SK-N-SH treated with all-trans-retinoic acid at 6 μM for 48 hours (cell line): Measurements from ENCODE around the gene ANKRD65.

Source experiments
- ATAC-seq: fragments of 200-7000 bp; cut with Tn5 transposase; 3 replicates; pipeline ENCODE4 v1.9.1; 2020; ENCODE audit warnings: mild to moderate bottlenecking, moderate library complexity
- ARNTL ChIP-seq: fragments of 450-650 bp; formaldehyde crosslinking; IDR thresholded peaks from 2 replicates; pipeline ENCODE4 v1.5.0; 2020; ENCODE audit warnings: low read depth, mild to moderate bottlenecking, moderate library complexity, borderline replicate concordance
- BACH2 ChIP-seq: fragments of 250-450 bp; sonication (Bioruptor Pico); IDR thresholded peaks from 2 replicates; pipeline ENCODE4 v1.9.0; 2021; ENCODE audit warnings: mild to moderate bottlenecking, borderline replicate concordance
- CREB5 ChIP-seq: fragments of 250-450 bp; sonication (Bioruptor Pico); IDR thresholded peaks from 2 replicates; pipeline ENCODE4 v1.5.1; 2020; ENCODE audit warnings: low read depth, mild to moderate bottlenecking, moderate library complexity
- CSRNP3 ChIP-seq: fragments of 250-450 bp; sonication (Bioruptor Pico); IDR thresholded peaks from 2 replicates; pipeline ENCODE4 v1.5.1; 2021; ENCODE audit warnings: mild to moderate bottlenecking, moderate library complexity
- ESRRG ChIP-seq: fragments of 250-450 bp; sonication (Bioruptor Pico); IDR thresholded peaks from 2 replicates; pipeline ENCODE4 v1.6.1; 2021; ENCODE audit warnings: mild to moderate bottlenecking
- GLIS3 ChIP-seq: fragments of 250-450 bp; sonication (Bioruptor Pico); IDR thresholded peaks from 2 replicates; pipeline ENCODE4 v1.5.0; 2020; ENCODE audit warnings: mild to moderate bottlenecking, moderate library complexity
- ISL1 ChIP-seq: fragments of 250-450 bp; sonication (Bioruptor Pico); IDR thresholded peaks from 2 replicates; pipeline ENCODE4 v2.1.2; 2022; ENCODE audit warnings: mild to moderate bottlenecking, moderate library complexity
- OSR1 ChIP-seq: fragments of 250-450 bp; sonication (Bioruptor Pico); IDR thresholded peaks from 2 replicates; pipeline ENCODE4 v1.8.0; 2022; ENCODE audit warnings: moderate library complexity, mild to moderate bottlenecking, inconsistent platforms
- PATZ1 ChIP-seq: fragments of 250-450 bp; sonication (Bioruptor Pico); IDR thresholded peaks from 2 replicates; pipeline ENCODE4 v1.8.0; 2020; ENCODE audit warnings: mild to moderate bottlenecking, moderate library complexity, borderline replicate concordance
- POU6F1 ChIP-seq: fragments of 250-450 bp; sonication (Bioruptor Pico); IDR thresholded peaks from 2 replicates; pipeline ENCODE4 v1.8.0; 2021; ENCODE audit warnings: low read depth, mild to moderate bottlenecking, moderate library complexity, borderline replicate concordance
- PPARA ChIP-seq: fragments of 250-450 bp; sonication (Bioruptor Pico); IDR thresholded peaks from 2 replicates; pipeline ENCODE4 v1.5.0; 2020; ENCODE audit warnings: mild to moderate bottlenecking, borderline replicate concordance
- RARB ChIP-seq: fragments of 250-450 bp; sonication (Bioruptor Pico); IDR thresholded peaks from 2 replicates; pipeline ENCODE4 v1.8.0; 2021; ENCODE audit warnings: mild to moderate bottlenecking, moderate library complexity
- SNAI2 ChIP-seq: fragments of 250-450 bp; sonication (Bioruptor Pico); IDR thresholded peaks from 2 replicates; pipeline ENCODE4 v1.5.0; 2020; ENCODE audit warnings: mild to moderate bottlenecking, moderate library complexity
- TCF4 ChIP-seq: fragments of 250-450 bp; sonication (Bioruptor Pico); IDR thresholded peaks from 2 replicates; pipeline ENCODE4 v1.8.0; 2021; ENCODE audit warnings: mild to moderate bottlenecking, moderate library complexity, borderline replicate concordance
- TOX ChIP-seq: fragments of 250-450 bp; sonication (Bioruptor Pico); IDR thresholded peaks from 2 replicates; pipeline ENCODE4 v1.8.0; 2021; ENCODE audit warnings: mild to moderate bottlenecking, moderate library complexity, borderline replicate concordance
- TSHZ2 ChIP-seq: fragments of 250-450 bp; sonication (Bioruptor Pico); IDR thresholded peaks from 2 replicates; pipeline ENCODE4 v1.5.0; 2020; ENCODE audit warnings: mild to moderate bottlenecking, moderate library complexity
- ZFP3 ChIP-seq: fragments of 250-450 bp; sonication (Bioruptor Pico); IDR thresholded peaks from 2 replicates; pipeline ENCODE4 v1.5.0; 2020; ENCODE audit warnings: mild to moderate bottlenecking, moderate library complexity
- ZFP30 ChIP-seq: fragments of 450-650 bp; formaldehyde crosslinking; IDR thresholded peaks from 2 replicates; pipeline ENCODE4 v1.5.0; 2022; ENCODE audit warnings: mild to moderate bottlenecking, moderate library complexity
- ZNF565 ChIP-seq: fragments of 450-650 bp; formaldehyde crosslinking; conservative IDR thresholded peaks from 2 replicates; pipeline ENCODE4 v1.5.0; 2020; ENCODE audit warnings: low read depth, mild to moderate bottlenecking, moderate library complexity
- ZNF70 ChIP-seq: fragments of 450-650 bp; formaldehyde crosslinking; IDR thresholded peaks from 2 replicates; pipeline ENCODE4 v1.5.0; 2020; ENCODE audit warnings: mild to moderate bottlenecking, moderate library complexity
- ZNF8 ChIP-seq: fragments of 450-650 bp; formaldehyde crosslinking; IDR thresholded peaks from 2 replicates; pipeline ENCODE4 v1.5.0; 2020; ENCODE audit warnings: mild to moderate bottlenecking, moderate library complexity

The ANKRD65 gene

GRCh38 chr1:1427106-1427819 is 6.2 kb upstream of the ANKRD65 start (continued):
- TF ChIP-seq CREB5: no peak
- TF ChIP-seq OSR1 (CRISPR knock-in tag): no peak
- no peak for TF ChIP-seq ZNF70 (CRISPR knock-in tag)
- no peak for TF ChIP-seq BACH2 (CRISPR knock-in tag)
- no peak for TF ChIP-seq ESRRG (CRISPR knock-in tag)

- no peak for ATAC-seq
- TF ChIP-seq SNAI2 (CRISPR knock-in tag) (no peak), TCF4 (CRISPR knock-in tag) (no peak), PATZ1 (CRISPR knock-in tag) (no peak), POU6F1 (CRISPR knock-in tag) (no peak), ZFP30 (CRISPR knock-in tag) (no peak), GLIS3 (CRISPR knock-in tag) (no peak), CREB5 (no peak), RARB (CRISPR knock-in tag) (no peak), ISL1 (CRISPR knock-in tag) (no peak), ESRRG (CRISPR knock-in tag) (no peak), ZNF565 (CRISPR knock-in tag) (no peak), CSRNP3 (no peak), TSHZ2 (no peak), ZNF8 (CRISPR knock-in tag) (no peak), OSR1 (CRISPR knock-in tag) (no peak)
Measured at GRCh38 chr1:1426496-1427105, 5.5 kb upstream of the ANKRD65 start.

GRCh38 chr1:1425753-1426495 is 4.8 kb upstream of the ANKRD65 start:
- no peak for ATAC-seq
- TF ChIP-seq ARNTL (CRISPR knock-in tag) (no peak), TOX (no peak), ESRRG (CRISPR knock-in tag) (no peak), ZNF70 (CRISPR knock-in tag) (no peak), TSHZ2 (no peak), ZFP3 (CRISPR knock-in tag) (no peak), PPARA (CRISPR knock-in tag) (no peak), ZNF565 (CRISPR knock-in tag) (no peak), SNAI2 (CRISPR knock-in tag) (no peak), ISL1 (CRISPR knock-in tag) (no peak), OSR1 (CRISPR knock-in tag) (no peak), GLIS3 (CRISPR knock-in tag) (no peak)
